HG03439 (cell line): Measurements from ENCODE around the gene KCNJ6.

Experiments
- ATAC-seq: cut with Tn5 transposase; IDR thresholded peaks from one replicate; pipeline ENCODE4 v1.9.1; 2021; ENCODE audit warnings: mild to moderate bottlenecking, moderate library complexity; ENCODE audit not compliant: unreplicated experiment

Gene KCNJ6

DNA sequence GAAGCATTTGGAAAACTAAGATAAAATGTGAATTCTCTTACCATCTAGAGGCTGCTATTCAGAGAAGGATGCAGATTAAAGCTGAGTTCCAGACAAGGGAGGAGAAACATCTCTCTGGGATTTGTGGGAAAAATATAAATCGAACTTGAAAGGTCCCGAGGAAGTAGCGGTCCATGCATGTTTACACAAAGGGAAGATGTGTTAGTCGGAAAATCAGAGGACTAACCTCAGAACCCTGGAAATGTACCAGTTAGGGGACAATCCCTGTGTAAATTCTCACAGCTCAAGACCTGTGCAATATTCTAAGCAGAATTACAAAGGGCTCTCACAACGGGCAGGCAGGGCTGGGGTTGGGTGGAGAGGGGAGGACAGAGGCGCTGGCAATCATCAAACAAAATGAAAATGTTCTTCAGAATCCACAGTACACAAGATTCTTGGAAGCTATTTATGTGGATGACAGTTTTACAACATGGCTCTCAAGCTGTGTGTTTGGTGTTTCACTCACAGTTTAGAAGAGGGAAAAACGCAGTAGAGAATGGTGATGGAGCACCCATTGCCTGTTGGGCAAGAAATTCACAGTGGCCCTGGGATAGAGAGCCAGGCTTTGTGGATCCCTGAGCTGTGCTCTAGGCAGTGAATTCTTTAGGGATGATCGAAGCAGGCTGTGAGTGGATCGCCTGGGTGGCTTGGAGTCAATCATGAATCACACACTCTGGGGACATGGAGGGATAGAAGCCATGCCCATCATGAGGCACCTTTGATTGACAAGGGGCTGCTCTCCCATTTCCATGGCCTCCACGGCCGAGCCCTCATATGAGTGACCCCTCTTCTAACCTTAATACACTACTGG, 47.6 kb downstream of the KCNJ6 start:
- ATAC-seq, result no peak

DNA sequence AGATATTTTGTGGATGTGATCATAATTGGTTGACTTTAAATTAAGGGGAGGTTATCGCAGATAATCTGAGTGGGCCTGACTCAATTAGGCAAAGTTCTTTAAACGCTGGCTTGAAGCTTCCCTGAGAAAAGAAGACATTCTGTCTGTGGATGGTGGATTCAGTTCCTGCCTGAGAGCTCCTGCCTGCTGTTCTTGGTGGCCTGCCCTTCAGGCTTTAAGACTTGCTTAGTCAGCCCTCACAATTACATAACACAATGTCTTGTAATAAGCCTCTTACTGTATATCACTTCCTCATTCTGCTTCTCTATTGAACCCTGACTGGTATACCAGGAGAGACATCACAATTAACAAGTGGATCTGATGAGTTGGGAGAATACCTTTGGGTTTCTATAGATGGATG, 50.2 kb downstream of the KCNJ6 start:
- no peak for ATAC-seq

DNA sequence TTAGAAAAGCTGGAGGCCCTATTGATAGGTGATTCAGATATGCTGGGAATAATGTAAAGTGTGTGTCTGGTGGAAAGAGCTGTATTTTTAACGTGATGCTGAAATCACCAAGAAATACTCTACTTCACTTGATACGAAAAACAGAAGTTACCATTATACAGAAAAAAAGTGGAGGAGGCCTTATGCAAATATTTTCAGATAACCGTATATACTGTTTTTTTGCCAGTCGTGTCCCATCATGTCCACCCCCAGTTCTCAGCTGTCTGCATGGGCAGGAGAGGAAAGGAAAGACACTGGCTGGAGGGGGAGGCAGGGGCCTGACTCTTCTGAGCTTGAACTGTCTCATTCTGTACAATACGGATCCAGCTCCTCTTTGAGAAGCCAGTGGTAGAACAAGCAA, 51.1 kb downstream of the KCNJ6 start:
- no peak for ATAC-seq

DNA sequence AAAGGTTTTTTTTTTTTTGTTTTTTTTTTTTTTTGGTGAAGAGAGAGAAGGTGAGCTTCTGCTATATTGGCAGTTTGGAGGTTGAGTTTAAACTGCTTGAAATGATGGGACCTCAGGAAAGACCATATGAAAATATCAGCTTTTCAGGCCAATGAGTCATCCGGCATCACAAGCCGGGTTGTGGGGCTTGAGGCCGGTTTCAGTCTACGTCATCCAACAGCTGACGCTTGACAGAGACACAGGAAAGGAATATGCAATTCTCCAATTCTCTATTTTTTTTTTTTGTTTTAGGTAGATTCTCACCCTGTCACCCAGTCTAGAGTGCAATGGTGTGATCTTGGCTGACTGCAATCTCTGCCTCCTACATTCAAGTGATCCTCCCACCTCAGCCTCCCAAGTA, 52.4 kb downstream of the KCNJ6 start:
- no peak for ATAC-seq

DNA sequence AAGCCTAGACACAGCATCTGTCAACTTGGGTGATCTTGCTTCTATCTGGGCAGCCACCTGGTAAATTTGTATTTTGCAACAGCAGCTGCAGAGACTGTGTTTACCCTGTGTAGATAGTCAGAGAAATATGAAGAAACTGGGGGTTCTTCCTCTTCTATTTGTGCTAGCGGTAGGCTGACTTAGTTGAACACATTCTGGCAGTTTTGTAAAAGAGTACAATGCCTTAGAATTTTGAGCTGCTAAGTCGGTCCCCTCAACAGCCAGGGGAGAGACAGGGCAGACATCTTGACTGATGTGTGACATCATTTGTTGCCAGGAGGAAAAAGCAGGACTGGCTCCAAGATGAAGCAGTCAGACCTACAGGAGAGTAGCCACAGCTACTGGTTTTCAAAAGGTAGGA, 53.7 kb downstream of the KCNJ6 start:
- peak; percentile 64 for ATAC-seq

DNA sequence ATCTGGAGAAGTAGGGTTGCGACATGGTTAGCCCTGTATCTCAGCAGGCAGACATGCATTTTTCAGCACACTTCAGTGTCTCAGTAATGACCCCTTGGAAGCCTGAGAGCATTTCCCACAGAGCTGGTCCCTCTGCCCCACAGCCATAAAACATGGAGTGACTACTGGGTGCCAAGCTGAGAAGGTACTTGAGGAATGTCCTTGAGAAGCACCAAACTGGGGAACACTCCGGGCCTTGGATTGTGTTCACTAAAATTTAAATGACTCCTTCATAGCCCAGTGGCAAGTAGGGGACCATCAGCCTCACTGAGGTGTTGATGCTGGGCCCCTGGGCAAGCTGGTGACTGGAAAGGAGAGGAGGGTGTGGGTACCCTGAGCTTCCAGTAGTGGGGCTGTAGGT, 54.7 kb downstream of the KCNJ6 start:
- ATAC-seq, result no peak

DNA sequence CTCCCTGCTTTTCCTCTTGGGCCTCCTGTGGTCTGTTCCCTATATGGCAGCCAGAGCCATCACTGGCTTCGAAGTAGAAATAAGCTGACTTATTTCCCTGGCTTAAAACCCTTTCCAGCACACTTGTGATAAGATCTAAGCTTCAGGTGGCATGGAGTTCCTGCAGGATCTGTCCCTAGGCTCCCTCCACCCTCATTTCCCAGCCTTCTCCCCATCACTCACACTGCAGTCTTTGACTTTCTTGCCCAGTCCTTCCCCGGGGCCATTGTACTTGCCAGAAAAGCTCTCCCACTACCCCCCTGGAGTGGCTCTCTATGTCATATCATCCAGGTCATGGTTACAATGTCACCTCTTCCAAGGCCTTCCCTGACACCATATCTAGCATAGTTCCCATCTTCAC, 55.8 kb downstream of the KCNJ6 start:
- ATAC-seq, result no peak

DNA sequence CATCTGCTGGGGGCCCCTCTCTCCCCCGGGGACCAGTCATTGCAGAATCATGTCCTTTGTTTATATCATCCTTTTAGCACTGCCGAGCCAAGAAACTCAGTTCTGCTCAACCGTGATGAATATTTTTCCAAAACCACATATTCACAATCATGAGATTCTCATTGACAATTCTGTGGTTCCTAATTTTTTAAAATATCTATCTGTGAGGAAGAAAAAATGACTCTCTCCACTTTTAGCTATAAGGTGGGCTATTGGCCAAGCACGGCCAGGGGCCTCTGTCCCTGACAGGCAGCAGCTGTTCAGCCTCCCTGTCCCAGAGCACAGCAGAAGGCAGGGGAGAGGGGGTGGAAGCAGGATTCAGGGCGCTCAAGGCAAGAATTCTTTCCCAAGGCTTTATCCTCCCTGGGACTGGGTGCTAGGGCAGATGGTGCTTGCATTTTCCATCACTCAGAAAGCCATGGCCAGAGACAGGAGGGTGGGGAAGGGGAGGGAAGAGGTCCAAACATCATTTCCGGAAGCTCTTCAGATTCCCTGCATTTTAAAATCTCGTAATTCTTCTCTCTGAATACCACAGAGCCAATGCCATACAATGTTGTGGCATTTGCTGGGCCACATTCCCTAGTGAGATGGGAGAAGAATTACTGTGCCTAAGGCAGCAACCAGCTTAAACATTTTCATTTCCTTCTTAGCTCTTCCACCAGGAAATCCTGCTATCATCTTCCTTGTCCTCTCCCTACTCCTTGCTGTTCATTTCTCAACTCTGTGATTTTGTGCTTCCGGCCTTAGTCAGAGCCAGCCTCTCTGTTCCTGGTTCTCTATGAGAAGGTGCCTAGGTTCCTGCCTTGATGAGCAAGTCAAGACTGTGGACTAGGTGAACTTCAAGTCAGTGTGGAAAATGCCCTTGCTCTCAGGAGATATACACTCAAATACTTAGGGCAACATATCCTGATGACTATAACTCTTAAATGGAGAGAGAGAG, 60.3 kb downstream of the KCNJ6 start:
- no peak for ATAC-seq

DNA sequence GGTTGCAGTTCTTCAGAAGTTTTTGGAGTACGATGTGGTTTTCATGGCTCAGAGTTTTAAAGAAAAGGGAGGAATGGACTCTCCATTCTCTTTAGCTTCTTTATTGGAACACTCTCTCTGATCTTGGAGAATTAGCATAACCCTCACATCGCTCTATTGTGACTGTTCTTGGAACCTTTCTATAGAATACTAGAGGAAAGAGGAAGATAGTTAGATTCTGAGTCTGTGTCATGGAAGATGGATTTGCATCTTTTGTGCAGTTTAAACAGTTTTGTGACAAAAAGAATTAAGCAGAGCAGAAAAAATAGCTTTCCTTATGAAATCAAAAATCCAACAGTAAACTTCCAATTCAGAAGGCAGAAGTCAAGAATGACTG, 61.0 kb downstream of the KCNJ6 start:
- ATAC-seq, result no peak

DNA sequence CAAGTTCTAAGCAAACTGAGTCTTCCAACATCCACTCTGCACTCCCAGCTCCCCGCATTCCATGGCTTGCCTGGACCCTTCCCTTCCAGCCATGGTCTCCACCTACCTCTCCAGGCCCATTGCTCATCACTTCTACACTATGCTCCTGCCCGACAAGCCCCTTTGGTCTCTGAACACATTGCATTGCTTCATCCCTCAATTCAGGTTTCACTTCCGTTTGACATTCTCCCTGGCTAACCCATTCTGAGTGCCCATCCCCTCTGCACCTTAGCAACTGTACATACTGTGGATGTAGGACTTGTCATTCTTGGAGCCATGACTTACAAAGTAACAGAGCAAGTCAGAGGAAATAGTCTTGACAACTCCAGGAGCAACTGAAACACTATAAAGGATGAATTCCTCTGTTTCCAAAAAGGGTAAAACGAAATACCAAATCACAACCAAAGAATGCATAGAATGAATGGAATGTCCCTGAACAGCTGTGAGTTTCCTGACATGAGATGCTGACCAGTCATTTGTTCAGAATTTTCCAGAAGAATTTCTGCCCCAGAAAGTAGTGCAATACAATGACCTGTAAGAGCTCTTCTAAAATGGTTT, 66.7 kb downstream of the KCNJ6 start:
- ATAC-seq, result no peak

DNA sequence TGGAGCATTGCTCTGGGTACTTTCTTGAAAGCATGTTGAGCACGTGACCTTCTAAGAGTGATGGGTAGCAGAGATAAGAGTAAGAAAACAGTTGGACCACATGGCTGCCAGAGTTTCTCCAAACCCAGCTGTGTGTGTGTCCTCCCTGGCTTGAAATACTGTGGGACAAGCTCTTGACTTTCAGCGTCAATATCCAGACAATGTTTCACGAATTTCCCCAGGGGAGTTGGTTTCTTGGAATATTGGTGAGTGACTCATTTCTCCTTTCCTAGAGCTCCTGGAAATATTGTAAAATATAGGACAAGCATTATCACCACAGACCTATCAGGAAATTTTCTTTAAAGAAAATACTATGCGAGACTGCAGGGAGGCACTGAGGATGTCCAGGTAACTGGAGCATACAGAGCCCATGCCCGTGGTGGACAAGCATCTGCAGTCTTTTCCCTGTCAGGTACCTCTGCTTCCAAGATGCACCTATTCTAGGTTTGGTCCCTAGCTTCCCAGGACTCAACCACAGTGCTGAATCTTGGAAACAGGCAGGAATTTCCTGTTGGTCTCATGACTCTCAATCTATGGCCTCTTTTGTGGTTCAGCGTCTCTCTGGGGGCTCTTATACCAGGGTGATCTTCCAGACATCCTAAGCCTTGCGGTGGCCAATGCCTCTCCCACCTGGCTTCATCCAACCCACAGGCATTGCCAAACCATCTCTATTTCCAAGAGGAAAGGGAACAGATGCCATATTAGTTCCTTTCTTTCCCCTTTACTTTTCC, 67.4 kb downstream of the KCNJ6 start:
- no peak for ATAC-seq

DNA sequence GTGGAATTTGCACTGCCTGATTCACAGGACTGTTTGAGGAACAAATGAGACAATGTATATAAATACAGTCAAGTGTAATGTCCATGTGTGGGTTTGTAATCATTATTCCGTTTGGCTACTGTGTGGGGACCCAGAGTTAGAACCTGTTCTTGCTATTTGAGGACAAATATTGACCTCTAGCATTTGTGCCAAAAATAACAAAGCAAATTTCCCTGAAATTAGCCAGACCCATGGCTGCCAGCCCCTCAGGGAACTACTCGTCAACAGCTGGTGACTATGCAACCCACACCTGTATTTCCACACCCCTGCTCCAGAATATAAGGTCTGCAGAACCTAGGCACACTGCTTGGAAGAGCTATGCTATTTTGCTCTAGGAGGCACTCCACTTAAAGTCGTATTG, 70.7 kb downstream of the KCNJ6 start:
- no peak for ATAC-seq

DNA sequence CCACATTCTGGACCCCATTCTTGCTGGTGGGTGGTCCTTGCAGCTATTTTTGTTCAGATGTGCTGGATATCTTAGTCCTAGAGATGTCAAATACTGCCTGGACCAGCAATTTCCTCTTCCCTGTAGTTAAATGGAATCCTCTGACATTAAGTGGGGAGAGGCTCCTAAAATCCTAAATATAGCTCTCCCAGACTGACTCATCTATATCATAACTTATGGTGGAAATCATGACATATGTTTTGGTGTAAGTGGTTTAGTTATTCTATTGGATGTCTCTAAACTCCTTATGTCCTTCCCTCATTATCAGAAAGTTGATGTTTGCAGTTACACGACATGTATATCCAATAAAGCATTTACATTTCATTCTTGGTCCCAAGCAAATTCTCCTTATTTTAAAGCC, 73.1 kb downstream of the KCNJ6 start:
- no peak for ATAC-seq

DNA sequence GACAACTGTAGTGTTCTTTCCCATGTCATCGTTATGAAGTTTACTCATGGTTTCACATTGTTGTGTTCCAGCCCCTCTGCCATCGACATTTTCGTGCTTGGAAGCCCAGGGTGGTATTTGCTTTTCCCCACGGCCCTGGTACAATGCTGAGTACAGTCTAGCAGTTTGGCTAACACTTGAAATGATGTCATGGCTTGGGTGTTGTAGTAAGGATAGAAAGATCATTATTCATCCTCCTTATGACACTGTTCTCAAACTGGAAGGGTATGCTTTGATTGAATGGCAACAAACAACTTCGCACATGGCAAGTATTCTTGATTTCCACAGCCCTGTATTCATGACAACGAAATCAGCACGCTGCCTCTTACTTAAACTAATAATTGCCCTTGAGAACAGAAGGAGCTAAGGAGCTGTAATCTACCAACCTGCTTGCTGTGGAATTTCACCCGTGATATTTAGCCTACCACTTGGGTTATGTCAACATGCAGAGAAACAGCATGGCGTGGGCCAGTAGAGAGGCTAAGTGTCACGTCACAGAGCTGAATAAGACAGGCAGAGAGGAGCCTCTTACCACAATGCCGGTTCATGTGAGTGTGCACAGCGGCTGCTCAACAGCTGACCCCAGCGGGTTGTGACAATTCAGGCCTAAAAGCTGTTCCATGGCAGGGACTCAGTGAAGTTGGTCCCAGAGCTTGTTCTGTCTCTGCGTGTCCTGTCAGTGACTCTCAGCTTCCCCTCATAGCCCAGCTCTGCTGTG, 73.9 kb downstream of the KCNJ6 start:
- no peak for ATAC-seq

DNA sequence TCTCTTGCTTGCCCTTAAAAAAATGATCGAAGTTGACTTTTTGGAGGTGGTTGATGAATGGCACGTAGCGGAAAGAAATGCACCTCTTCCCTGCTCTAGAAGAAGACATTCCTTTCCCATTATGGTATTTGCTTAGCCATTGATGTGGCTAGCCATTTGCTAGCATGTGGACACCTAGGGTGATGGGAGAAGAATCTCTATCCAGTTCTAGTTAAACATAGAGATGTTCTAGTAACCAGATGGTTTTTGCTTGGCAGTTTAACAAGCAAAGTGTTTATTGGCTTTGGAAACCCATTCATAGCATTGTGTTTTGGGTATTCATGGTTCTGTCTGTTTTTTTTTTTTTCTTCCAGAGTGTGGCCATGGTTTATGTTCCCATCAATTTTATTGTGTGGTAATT, 78.9 kb downstream of the KCNJ6 start:
- ATAC-seq, result no peak

DNA sequence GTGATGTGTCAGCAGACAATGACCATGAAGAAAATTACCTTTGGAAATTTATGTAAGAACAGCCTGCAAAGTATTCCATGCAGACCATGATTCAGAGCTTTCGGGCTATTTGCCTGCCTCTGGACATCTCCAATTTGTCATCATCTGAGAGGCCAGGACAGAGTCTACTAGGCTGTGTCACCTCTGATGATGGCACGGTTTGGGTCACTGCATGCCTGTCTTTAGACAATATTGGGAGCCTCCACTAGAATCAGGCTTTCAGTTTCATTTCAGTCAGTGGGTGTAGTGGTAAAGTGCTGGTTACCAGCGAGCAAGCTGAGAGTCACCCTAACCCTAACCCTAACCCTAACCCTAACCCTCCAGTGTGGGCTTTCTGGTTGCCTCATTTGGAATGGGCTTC, 80.8 kb downstream of the KCNJ6 start:
- no peak for ATAC-seq

DNA sequence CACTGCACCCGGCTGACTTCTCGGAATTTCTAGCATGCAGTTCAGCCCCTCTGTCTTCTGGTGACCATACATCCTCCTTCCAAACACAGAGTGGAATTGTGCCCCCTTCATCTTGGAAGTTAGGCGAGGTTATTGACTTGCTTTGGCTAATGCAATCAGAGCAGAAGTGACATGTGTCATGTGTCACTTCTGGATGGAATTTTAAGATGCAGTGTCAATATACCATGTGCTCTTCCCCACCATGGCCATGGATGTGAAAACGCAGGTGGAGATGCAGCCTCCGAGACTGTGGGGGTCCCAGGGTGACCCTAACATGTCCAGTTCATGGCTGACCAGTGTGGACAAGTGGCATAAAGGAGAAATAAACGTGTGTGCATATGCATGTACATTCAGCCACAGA, 83.0 kb downstream of the KCNJ6 start:
- no peak for ATAC-seq

DNA sequence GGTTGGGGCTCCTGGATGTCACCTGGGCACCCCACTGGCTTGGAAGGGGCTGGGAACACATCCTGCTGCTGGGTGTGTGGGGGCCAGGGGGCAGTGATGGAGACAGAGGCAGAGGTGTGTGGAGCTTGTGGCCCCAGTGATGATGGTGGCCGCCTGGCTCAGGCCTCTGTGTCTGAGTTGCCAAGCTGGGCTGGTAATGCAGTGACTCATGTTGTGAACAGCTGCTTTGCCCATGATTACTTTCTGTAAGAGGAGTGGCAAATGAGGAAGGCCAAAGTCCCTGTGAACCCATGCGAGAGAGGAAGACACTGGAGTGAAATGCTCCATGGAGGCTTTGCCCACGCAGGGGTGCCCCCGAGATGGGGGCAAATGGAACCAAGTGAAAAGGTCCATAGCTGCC, 86.8 kb downstream of the KCNJ6 start:
- no peak for ATAC-seq

DNA sequence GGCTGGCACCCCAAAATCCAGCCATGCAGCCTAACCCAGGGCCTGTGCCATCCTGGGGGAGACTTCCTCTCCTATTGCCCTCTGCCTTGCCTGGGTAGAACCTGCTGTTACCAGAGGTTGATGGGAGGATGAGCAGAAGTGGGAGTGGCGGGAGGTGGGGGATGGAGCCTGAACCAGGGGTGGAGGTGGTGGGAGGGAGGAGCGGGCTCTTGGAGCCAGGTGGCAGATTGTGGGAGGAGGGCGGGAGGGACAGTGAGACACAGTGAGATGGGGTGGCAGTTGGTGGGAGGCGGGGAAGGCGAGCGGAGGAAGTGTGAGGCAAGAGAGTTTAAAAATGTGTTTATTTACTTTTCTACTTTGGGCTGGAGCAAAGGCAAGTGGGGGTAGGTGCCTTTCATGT, 87.3 kb downstream of the KCNJ6 start:
- no peak for ATAC-seq

DNA sequence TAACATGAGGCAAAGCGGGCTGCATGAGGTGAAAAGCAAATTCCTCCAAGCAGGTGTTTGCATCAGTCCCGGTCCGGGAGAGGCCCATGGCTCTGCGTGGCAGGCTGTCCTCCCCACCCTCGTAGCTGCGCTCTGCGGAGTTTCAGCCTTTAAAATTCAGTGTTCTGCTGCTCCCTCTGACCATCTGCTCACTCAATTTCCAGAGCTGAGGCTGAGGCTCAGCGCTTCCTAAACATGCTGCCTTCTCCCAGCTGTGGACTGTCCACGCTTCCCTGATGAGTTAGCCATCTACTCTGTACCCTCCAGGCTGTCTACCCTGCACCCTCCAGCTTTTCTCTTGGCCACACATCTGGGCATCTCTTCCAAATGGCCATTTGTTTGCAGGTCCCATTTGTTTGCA, 87.7 kb downstream of the KCNJ6 start:
- ATAC-seq, result no peak
